Ovary (tissue), 9 donors: ENCODE data around the gene C9orf153. TPM values are rescaled to one million over a fixed set of nuclear protein-coding genes. Genes with fewer than 3 reads are reported as not detected.

ENCODE experiments used
- DNase-seq, 5 donors: peaks; one replicate each; pipeline ENCODE4 v3.0.0-alpha.2; 2019 to 2020
- H3K27ac ChIP-seq, 2 donors: fragments of 200-600 bp; one replicate each; pipeline versions ENCODE4 v1.5.1 to v1.8.0; 2019 to 2022
- H3K27me3 ChIP-seq: fragments of 200-600 bp; one replicate; pipeline ENCODE4 v1.8.0; 2022
- H3K36me3 ChIP-seq: fragments of 200-600 bp; sonication (generic); one replicate; pipeline ENCODE4 v1.5.1; 2019
- H3K4me1 ChIP-seq: one replicate; pipeline ENCODE4 v1.8.1; 2013; ENCODE audit warnings: mild to moderate bottlenecking, moderate library complexity; ENCODE audit not compliant: insufficient read depth
- H3K4me3 ChIP-seq: fragments of 200-600 bp; sonication (generic); one replicate; pipeline ENCODE4 v1.5.1; 2017
- H3K9me3 ChIP-seq, 2 donors: fragments of 200-600 bp in 1 of 2; sonication (generic) in 1 of 2; one replicate each; pipeline versions ENCODE4 v1.5.1 to v1.8.1; 2013 to 2019; ENCODE audit warnings: mild to moderate bottlenecking in 1 of 2, moderate library complexity in 1 of 2
- EP300 ChIP-seq: sonication (generic); formaldehyde crosslinking; IDR thresholded peaks from one replicate; pipeline ENCODE4 v1.6.1; 2017; ENCODE audit warnings: antibody characterized with exemption
- POLR2A ChIP-seq: fragments of 450-650 bp; IDR thresholded peaks from one replicate; pipeline ENCODE4 v1.6.1; 2017; ENCODE audit warnings: antibody characterized with exemption, mild to moderate bottlenecking, moderate library complexity
- WGBS, 3 donors: extraction: QIAGEN DNeasy Blood & Tissue Kit in 1 of 3; methylation state at CpG; one replicate each; pipeline versions ENCODE4 v1.1.5 to v1.1.7; 2013 to 2017; 5-methylcytosine and 5-hydroxymethylcytosine counted together
- intact Hi-C, 4 donors: fragments of 100-400 bp; cut with DNase I; formaldehyde crosslinking; loops; one replicate each; pipeline versions ENCODE4 v1.11.0 to v1.15.1; 2022 to 2023
- polyA plus RNA-seq, 2 donors: library from polyadenylated mRNA; stranded (reverse); fragments of 200-250 nt in 1 of 2; fragments of 350-450 nt in 1 of 2; fragmentation: Illumina TruSeq in 1 of 2; extraction: RNeasy Lipid Tissue Mini Kit (QIAGEN cat#74804) in 1 of 2; gene quantifications; one replicate each; pipeline ENCODE4 v1.2.3, GENCODE V29; 2013 to 2014
- total RNA-seq, 7 donors: library from RNA; depleted of rRNA in 2 of 7; stranded (reverse); fragments of >200 nt in 2 of 7; fragmentation: NEBNext Ultra II Directional in 3 of 7; extraction: Animal tissue kit (Norgen Biotek cat#: 25700) in 3 of 7; gene quantifications; one replicate each; pipeline versions ENCODE4 v1.1.0 to v1.2.4, GENCODE V29; 2016 to 2023
- TF ChIP-seq, protein P1 (sequence below), 3 donors: fragments of 450-650 bp in 2 of 3; fragments of 200-600 bp in 1 of 3; IDR thresholded peaks; one replicate each; pipeline versions ENCODE4 v1.5.1 to v1.8.0; 2016 to 2022; ENCODE audit warnings: antibody characterized with exemption in 3 of 3, mild to moderate bottlenecking in 1 of 3
- donor health status: DM: no; HTN: no; CAD: no; lungs with moderate emphysema.
- donor health status: DM: no; HTN: no; CAD: no.
- donor health status: Bipolar disorder and iron deficiency.
- donor health status: DM: yes; HTN: yes; CAD: no.
- donor health status: DM: no; HTN: no; CAD: no.
- donor health status: DM: yes; HTN: yes; CAD: no.

C9orf153 gene
- total and polyA plus RNA-seq, 9 donors, result 0.06 to 0.68 (median 0.32) TPM; not detected in 2

DNA sequence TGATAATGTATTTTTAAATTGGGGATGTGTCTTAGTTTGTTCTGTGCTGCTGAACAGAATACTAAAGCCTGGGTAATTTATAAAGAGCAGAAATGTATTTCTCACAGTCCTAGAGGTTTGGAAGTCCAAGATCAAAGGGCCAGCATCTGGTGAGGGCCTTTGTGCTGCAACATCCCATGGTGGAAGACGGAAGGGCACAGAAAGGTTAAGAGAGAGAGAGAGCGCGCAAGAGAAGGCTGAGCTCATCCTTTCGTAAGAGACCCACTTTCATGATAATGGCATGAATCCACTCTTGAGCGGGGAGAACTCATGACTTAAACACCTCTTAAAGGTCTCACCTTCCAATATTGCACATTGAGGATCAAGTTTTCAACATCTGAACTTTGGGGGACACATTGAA, 81.0 kb downstream of the C9orf153 start:
- no peak for TF ChIP-seq EP300
- TF ChIP-seq, protein P1, sequence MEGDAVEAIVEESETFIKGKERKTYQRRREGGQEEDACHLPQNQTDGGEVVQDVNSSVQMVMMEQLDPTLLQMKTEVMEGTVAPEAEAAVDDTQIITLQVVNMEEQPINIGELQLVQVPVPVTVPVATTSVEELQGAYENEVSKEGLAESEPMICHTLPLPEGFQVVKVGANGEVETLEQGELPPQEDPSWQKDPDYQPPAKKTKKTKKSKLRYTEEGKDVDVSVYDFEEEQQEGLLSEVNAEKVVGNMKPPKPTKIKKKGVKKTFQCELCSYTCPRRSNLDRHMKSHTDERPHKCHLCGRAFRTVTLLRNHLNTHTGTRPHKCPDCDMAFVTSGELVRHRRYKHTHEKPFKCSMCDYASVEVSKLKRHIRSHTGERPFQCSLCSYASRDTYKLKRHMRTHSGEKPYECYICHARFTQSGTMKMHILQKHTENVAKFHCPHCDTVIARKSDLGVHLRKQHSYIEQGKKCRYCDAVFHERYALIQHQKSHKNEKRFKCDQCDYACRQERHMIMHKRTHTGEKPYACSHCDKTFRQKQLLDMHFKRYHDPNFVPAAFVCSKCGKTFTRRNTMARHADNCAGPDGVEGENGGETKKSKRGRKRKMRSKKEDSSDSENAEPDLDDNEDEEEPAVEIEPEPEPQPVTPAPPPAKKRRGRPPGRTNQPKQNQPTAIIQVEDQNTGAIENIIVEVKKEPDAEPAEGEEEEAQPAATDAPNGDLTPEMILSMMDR (IDR thresholded peaks at IDR 0.05), result no peak
- TF ChIP-seq POLR2A, result no peak

DNA sequence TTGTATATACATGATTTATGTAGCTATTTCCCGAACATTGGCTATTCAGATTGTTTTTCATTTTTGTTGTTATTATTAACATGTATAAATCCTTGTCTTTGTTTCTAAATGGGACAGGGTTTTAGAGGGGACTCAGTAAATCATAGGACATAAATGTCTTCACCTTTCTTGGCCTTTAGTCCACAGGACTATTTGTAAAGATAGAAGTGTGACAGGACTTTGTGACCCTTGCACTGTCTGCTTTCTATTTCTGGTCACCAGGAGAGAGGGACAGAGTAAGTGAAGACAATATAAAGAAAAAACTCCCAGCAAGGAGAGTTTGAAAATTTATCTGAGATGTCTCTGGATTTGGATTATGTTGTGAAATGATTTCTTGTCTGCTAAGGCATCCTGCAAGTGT, 81.5 kb downstream of the C9orf153 start:
- WGBS, 3 donors, result 39 to 56% (median 44%) methylated on average over 1 of the region's 1 CpG
- no peak for TF ChIP-seq EP300
- TF ChIP-seq, protein P1 (IDR thresholded peaks at IDR 0.05), result no peak
- TF ChIP-seq POLR2A, result no peak

More for the DNA sequence above, 81.0 kb downstream of the C9orf153 start:
- Histone ChIP-seq H3K27me3 (no peaks in the 10 kb centered on the region), H3K4me3 (no peak overlapping the region), H3K27ac (no peak overlapping the region), H3K36me3 (no peaks in the 10 kb centered on the region), H3K4me1 (peaks cover 1% of the 10 kb centered on the region), H3K9me3 (no peaks in the 10 kb centered on the region)
- intact Hi-C loops, result no loop called here
- no peak for DNase-seq
- 93 to 95% (median 94%) methylated on average over 5 of the region's 5 CpGs for WGBS, 3 donors

DNA sequence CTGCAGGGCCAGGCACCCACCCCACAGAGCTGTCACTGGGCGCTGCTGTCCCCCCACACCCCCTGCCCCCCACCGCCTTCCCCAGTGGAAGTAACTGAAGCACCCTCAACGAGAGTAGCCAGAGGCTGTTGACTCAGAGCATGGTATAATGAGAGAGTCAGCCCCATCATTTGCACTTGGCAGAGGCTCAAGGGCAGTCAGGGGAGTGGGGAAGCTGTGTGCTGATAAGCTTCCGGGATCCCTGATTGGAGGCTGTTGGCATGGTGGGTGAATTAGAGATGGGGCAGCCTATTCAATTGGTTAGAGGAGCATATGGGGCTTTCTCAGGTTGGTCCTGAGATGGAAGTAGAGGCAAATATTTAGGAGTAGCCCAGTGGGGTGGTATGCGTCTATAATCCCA, 83.0 kb downstream of the C9orf153 start:
- no peaks in the 10 kb centered on the region for H3K9me3 ChIP-seq
- no peak overlapping the region for H3K4me3 ChIP-seq
- TF ChIP-seq POLR2A (no peak), EP300 (no peak)
- TF ChIP-seq, protein P1 (IDR thresholded peaks at IDR 0.05), result no peak
- intact Hi-C loops, result no loop called here
- H3K4me1 ChIP-seq, result no peaks in the 10 kb centered on the region
- H3K27ac ChIP-seq, result no peak overlapping the region
- H3K27me3 ChIP-seq, result no peaks in the 10 kb centered on the region
- DNase-seq, result no peak
- H3K36me3 ChIP-seq, result no peaks in the 10 kb centered on the region
- 41 to 53% (median 44%) methylated on average over 5 of the region's 5 CpGs for WGBS, 3 donors

More for the DNA sequence above, 81.5 kb downstream of the C9orf153 start:
- DNase-seq, result no peak
- Histone ChIP-seq H3K4me3 (no peak overlapping the region), H3K9me3 (no peaks in the 10 kb centered on the region), H3K4me1 (no peaks in the 10 kb centered on the region), H3K27ac (no peak overlapping the region), H3K36me3 (no peaks in the 10 kb centered on the region), H3K27me3 (no peaks in the 10 kb centered on the region)
- intact Hi-C loops, result no loop called here

DNA sequence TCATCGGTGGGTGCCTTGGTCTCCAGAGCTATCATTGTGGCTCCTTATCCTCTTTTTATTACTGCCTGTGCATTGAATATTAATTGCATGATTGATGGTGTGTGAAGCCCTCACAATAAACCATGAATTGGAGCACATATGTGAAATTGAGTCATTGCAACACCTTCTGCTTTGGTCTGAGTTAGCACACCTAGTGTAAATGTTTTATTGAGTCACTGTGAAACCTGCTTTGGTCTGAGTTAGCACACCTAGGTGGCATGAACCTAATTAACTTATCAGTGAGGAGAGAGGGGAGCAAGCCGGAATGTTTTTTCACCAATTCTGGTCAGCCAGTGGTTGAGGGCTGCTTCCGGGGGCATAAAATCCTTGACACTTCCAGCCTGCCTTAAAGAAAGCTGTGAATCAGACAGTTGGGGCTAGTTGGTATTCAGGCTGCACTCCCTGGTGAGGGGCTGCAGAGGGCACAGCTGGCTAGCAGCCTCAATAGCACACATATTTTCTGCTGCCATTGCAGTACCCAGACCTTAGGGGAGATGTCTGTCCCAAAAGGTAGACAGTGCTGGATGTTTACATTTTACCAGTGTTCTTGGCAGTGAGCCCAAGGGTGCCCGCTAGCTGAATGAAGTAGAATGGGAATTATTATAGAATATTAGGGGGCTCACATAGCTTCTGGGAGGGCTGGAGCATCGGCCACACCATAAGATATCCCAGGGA, 83.6 kb downstream of the C9orf153 start:
- intact Hi-C loops, result no loop called here
- TF ChIP-seq POLR2A, result no peak
- no peak for TF ChIP-seq EP300
- TF ChIP-seq, protein P1 (IDR thresholded peaks at IDR 0.05), result no peak
- Histone ChIP-seq H3K27ac (no peak overlapping the region), H3K27me3 (no peaks in the 10 kb centered on the region), H3K4me1 (no peaks in the 10 kb centered on the region), H3K36me3 (no peaks in the 10 kb centered on the region), H3K9me3 (no peaks in the 10 kb centered on the region), H3K4me3 (no peak overlapping the region)
- DNase-seq, result no peak
- WGBS, 3 donors, result 58 to 72% (median 65%) methylated on average over 5 of the region's 5 CpGs
